LoVo (cell line): ENCODE measurements around the gene SLC25A29.

Source experiments
- DNase-seq: peaks from one replicate; pipeline ENCODE4 v3.0.0-alpha.2; 2016; ENCODE audit warnings: low spot score

SLC25A29 gene

DNA sequence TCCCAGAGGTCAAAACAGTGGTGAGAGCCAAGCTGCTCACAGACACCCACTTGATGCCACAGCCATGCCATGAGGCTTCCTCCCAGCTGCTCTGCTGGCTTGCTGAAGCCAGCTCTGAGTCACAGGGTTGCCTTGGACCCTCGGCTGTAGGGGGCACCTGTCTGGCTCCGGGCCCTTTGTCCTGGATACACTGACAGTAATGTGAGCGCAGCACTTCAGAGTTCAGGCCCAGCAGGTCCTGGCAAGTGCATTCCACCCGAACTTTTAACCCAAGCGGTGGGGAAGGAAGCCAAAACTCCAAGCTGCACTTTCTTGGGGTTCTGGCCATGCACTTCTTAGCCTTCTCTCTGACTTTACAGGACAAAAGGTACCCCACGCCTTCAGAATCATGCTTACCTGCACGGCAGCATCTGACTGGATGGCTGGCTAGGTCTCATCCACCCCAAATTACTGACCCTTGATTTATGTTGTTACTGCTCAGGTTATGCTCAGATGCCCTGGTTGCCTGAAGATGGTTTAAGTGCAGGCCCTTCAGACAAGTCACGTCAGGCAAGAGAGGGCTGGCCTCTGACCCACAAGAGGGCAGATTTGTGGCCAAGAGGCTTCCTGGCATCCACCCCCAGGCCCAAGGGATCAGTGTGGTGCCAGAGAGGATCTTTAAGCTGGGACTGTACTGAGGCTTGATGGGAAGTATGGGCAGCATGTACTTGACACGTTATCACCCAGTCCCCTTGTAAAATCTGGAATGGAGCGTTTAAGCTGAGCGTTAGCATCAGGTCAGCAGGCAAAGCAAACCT lies 24.8 kb downstream of the SLC25A29 start:
- DNase-seq: no peak

DNA sequence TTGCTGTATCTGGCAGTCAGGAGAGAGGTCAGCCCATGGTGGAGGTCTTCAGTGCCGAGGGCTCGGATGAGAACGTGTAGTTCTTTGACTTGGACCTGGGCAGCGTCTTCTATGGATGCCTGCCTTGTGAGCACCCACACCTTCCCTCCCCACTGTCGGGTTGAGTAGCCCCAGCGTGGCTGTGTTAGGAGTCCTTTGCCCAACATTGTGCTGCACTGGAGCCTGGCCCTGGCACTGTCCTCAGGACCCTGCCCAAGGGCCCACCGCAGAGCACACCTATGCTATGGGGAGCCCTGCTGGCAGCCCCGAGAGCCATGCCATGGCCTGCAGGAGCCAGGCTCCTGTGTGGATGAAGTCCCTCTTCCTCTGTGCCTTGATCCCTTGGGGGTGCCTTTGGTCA lies 26.7 kb downstream of the SLC25A29 start:
- no peak for DNase-seq

- DNase-seq: no peak
These were observed 27.1 kb downstream of the SLC25A29 start for GRCh38 chr14:100279133-100279532.

- no peak for DNase-seq
These were observed 27.5 kb downstream of the SLC25A29 start for GRCh38 chr14:100278702-100279101.

- DNase-seq: no peak
These were observed 31.0 kb downstream of the SLC25A29 start for GRCh38 chr14:100275214-100275613.

GRCh38 chr14:100274250-100274649 lies 32.0 kb downstream of the SLC25A29 start:
- DNase-seq: no peak

DNA sequence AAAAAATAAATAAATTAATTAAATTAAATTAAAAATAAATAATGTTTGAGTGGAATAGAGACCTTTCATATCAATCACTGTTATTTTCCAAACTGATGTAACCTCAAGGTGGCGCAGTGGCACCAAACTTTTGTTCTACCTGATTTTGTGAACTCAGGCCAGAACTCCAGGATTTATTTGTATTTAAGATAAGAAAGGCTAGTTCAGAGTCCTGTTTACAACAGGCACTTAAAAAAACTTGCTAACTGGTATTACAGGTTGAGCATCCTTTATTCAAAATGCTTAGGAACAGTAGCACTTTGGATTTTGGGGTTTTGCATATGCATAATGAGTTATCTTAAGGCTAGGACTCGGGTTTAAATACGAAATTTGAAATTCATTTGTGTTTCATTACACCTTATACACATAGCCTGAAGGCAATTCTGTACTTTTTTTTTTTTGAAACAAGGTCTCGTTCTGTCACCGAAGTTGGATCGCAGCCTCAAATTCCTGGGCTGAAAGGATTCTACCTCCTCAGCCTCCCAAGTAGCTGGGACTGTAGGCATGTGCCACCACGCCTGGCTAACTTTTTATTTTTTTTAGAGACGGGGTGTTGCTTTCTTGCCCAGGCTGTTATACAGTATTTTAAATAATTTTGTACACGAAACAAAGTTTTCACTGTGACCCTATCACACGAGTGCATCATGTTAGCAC lies 34.9 kb downstream of the SLC25A29 start:
- DNase-seq: peak; percentile 16

DNA sequence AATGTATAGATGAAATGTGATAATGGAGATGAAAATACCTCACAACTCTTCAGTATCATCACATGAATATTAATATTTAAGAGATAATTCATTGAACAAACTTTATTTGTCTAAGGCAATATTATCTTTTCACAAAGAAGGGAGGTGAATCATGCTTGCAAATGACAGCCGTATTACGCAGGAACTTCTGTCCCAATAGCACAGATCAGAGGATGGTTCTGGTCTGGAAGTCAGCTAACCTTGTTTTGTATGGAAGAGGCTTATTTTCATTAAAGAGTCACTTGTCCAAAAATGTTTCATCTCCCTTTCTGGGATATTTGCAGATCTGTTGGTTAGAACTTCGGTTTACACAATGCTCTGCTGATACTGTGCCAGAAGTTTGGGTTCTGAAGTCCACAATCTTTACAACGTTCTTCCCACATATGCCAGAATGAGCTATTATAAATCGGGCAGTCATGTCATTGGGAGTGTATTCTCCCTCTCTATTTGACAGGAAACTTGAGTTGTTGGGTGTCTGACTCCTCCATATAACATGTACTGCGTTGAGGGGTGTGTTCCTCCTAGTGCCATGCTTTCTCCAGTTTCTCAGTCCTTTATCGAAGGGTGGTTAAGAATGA lies 37.5 kb downstream of the SLC25A29 start:
- no peak for DNase-seq

DNA sequence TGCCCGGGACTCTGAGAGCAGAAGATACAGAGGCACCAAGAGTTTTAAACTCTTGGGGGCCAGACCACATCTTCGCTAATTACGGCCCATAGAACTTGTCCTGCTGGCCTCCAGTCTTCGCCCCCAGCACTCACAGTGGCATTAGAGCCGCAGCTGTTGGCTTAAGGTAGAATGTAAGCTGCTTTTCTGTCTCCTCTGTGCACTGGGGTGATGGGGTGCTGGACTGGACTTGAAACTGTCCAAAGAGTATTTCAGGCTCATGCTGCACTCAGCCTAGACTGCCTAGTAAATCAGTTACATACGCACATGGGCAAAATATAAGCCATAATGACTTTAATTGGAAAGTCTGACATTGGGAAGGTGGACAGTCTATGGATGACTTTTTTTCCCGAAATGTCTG lies 38.3 kb downstream of the SLC25A29 start:
- no peak for DNase-seq

DNA sequence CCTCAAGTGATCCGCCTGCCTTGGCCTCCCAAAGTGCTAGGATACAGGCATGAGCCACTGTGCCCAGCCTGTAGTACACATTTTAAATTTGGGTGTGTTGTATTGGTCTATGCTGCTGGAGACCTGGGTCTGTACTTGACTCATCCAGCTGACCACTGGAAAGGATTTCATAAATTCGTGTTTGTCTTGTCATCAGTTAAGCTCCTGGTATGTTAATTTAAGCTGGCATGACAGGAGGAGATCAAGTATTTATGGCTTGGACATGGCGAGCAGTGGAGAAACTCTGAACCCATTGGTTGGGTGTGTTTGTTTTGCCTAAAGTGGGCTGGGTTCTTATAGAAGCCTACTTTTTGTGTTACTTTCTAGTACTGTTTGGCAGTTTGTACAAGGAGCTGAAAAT lies 43.1 kb downstream of the SLC25A29 start:
- DNase-seq: no peak

DNA sequence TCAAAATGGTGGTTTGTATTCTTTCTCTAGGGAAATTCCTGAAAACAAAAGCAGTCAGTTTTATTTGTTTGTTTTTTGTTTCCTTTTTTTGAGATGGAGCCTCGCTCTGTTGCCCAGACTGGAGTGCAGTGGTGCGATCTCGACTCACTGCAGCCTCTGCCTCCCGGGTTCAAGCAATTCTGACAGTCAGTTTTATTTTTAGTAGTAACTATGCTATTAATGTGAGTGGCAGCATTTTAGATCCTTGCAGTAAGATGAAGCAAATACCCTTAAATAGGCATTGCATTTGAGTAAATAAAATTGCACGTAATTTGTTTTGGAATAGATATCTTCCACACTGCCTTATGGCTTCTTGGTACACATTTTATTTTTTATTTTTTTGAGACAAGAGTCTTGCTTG lies 43.7 kb downstream of the SLC25A29 start:
- DNase-seq: no peak

- DNase-seq: no peak
These were observed 44.6 kb downstream of the SLC25A29 start for GRCh38 chr14:100261621-100262020.

DNA sequence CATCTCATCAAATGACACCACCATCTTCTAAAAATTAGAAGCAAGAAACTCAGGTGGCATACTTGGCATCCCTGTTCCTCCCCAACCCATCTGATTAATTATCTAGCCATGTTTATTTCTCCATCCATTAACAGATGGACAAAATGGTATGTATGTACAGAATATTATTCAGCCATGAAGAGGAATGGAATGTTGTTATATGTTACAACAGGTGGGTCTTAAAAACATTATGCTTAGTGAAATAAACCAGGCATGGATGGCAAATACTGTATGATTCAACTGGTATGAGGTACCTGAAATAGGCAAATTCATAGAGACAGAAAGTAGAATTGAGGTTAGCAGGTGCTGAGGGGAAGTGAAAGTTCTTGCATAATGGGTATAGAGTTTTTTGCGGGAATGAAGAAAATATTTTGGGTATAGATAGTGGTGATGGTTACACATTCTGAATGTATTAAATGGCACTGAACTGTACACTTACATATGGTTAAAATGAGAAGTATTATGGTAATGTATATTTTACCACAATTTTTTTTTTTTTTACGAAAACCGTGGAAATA lies 49.8 kb downstream of the SLC25A29 start:
- DNase-seq: no peak

GRCh38 chr14:100252684-100253083 lies 53.6 kb downstream of the SLC25A29 start:
- DNase-seq: no peak

DNA sequence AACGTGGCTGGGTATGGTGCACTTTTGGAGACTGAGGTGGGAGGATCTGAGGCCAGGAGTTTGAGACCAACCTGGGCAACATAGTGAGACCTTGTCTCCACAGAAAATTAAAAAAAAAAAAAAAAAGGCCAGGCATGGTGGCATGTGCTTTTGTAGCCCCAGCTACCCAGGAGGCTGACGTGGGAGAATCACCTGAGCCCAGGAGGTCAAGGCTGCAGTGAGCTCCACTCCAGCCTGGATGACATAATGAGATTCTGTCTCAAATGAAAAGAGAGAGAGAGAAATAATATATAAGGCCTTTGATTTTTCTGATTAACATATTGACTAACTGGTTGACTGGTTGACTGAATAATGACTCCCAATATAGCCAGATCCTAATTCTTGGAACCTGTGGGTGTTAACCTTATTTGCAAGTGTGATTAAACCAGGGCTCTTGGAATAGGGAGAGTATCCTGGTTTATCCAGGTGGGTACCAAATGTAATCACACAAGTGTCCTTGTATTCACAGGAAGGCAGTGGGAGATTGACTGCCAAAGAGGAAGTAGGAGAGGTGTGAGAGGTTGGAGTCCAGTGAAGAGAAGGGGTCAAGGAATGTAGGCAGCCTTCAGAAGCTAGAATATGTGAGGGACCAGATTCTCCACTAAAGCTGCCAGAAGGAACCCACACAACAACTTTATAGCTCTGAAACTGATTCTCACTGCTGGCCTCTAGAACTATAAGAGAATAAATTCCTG lies 55.3 kb downstream of the SLC25A29 start:
- no peak for DNase-seq

- peak; percentile 50 for DNase-seq
These were observed 59.3 kb downstream of the SLC25A29 start for GRCh38 chr14:100246809-100247428.

GRCh38 chr14:100243020-100243419 lies 63.2 kb downstream of the SLC25A29 start:
- no peak for DNase-seq

- no peak for DNase-seq
These were observed 65.0 kb downstream of the SLC25A29 start for GRCh38 chr14:100241279-100241678.
